HUDEP-2 (cell line): ENCODE results near the gene CCDC40.

Experiments
- DNase-seq, 76 experiments: peaks; one replicate each; lab custom pipeline; 2025; ENCODE audit not compliant: unreplicated experiment in 76 of 76; lab: John Stamatoyannopoulos, UW

CCDC40 gene

DNA sequence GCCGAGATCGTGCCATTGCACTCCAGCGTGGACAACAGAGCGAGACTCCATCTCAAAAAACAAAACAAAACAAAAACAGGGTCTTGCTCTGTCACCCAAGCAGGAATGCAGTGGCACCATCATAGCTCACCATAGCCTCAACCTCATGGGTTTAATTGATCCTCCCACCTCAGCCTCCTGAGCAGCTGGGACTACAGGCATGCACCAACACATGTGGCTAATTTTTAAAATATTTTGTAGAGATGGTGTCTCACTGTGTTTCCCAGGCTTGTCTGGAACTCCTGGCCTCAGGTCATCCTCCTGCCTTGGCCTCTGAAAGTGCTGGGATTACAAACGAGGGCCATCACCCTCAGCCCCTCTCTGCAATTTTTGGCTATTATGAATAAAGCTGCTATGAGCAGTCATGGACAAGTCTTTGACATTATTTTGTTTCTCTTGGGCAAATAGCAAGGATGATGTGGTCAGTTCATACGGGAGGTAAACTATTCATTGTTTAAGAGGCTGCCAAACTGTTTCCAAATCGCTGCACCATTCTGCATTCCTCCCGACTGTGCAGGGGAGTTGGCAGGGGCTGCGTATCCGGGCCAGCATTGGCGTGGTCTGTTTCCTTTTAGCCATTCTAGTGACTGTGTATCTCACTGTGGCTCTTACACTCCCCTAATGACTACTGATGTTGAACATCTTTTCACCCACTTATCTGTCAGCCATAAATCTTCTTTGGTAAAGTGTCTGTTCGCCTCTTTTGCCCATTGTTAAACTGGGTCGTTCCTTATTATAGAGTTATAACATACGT is 89.4 kb downstream of the CCDC40 start:
- DNase-seq, result no peak

DNA sequence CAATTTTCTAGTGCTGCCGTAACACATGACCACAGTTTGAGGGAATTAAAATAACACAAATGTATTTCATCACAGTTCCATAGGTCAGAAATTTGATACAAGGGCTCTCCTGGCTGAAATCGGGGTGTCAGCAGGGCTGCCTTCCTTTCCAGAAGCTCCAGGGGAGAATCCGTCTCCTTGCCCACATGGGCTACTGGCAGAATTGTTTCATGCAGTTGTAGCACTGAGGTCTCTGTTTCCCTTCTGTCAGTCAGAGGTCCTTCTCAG is 89.9 kb downstream of the CCDC40 start:
- DNase-seq, result no peak

DNA sequence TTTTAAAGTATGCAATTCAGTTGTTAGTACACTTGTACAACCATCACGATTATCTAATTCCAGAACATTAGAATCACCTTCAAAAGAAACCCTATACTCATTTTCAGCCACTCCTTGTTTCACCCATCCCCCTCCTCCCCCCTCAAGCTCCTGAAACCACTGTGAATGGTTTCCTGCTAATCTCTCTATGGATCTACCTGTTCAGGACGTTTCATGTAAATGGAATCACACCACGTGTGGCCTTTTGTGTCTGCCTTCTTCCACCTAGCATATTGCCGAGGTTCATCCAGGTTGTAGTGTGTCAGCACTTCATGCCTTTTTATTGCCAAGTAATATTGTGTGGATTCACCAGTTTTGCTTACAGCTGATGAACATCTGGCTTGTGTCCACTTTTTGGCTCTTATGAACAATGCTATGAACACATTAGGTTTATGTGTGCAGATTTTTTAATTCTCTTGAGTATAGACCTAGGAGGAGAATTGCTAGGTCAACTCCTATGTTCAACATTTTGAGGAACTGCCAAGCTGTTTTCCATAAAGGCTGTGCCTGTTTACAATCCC is 92.6 kb downstream of the CCDC40 start:
- DNase-seq, result no peak

DNA sequence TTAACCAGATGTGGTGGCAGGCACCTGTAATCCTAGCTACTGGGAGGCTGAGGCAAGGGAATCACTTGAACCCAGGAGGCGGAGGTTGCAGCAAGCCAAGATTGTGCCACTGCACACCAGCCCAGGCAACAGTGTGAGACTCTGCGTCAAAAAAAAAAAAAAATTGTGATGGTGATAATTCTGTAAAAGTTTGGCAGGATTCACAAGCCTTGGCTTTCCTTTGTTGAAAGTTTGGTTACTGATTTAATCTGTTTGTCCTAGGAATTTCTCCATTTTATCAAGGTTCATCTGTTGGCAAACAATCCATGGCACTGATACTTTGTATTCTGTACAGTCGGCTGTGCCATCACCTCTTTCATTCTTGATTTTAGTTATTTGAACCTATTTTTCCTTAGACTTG is 94.5 kb downstream of the CCDC40 start:
- DNase-seq, result no peak

DNA sequence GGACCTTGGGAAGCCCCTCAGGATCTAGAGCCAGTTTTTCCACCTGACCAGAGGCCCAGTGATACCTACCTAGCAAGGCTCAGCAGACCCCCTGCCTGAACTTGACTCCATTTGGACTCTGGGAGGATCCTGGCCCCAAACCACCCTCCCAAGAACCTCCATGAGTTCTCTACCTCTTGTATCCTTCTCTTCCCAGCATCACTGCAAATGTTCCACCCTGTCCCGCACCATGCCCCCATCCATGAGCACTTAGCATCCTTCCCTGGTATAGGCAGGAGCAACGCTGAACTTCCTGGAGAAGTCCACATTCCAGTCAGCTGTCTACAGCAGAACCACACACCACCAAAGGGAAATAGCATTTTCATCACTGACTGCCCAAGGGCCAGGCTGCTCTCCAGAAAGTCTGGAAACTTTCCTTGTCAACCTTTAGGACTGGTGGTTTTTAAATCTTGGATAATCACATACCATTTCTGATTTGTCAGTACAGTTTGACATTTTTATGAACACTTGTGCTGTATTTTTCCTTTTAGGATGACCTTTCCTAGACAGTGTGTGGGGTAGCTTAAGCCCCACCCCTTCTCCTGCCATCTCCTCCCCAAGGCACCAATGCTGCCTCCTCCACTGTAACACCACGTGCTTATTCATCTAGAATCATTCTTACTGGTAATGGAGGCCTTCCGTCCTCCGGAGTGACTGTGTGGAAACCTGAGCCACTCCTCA is 96.6 kb downstream of the CCDC40 start:
- no peak for DNase-seq

DNA sequence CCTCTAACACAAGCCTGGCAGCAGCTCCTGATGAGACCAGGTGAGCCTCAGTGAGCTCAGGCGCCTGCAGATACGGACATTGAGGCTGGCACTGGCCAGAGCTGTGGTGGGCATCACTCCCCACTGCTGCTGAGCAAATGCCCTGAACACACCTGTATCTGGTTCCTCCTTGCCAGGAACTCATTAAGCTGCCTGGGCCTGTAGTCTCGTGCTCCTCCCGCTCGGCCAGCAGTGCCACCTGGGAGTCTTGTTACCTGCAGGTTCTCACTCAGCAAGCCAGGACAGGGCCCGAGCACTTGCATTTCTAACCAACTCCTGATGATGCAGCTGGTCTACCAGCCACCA is 97.2 kb downstream of the CCDC40 start:
- no peak for DNase-seq

DNA sequence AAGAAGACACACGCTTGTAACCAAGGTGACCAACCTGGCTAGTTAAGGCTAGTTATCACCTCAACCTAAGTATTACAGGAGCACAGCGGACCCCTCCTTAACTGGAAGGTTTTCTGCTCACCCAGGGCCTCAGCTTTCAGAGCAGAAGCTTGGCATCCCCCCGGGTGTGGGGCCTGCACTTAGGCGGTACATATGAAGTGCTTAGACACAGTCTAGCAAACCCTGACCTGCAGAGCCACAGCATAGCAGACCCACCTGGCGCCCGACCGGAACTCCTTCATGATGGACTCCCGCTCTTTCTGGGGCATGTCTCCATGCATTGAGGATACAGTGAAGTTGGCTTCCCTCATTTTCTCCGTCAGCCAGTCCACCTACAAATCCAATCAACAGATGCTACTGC is 100.7 kb downstream of the CCDC40 start:
- DNase-seq, result no peak

DNA sequence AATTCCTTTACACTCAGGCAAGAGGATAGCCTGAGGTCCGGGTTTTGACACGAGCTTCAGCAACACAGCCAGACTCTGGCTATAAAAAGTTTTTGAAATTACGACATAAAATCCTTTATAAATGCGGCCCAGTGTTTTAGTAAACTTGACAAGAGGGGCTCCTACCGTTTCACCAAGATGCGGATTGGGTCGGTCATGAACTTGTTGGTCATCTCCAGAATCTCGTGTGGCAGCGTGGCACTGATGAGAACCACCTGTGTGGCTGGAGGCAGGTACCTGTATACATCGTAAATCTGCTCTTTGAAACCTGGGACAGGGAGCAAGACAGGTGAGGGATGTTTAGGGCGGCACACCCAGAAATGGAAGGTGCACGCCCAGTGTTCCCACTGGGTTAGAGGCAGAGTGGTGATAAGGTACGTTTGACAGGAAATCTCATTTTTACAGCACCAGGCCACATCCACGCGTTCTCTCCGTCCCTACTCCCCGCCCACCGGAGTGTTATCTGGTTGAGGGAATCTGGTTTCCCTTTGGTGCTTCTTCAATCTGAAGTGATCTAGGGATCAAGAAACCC is 102.5 kb downstream of the CCDC40 start:
- DNase-seq, result no peak

DNA sequence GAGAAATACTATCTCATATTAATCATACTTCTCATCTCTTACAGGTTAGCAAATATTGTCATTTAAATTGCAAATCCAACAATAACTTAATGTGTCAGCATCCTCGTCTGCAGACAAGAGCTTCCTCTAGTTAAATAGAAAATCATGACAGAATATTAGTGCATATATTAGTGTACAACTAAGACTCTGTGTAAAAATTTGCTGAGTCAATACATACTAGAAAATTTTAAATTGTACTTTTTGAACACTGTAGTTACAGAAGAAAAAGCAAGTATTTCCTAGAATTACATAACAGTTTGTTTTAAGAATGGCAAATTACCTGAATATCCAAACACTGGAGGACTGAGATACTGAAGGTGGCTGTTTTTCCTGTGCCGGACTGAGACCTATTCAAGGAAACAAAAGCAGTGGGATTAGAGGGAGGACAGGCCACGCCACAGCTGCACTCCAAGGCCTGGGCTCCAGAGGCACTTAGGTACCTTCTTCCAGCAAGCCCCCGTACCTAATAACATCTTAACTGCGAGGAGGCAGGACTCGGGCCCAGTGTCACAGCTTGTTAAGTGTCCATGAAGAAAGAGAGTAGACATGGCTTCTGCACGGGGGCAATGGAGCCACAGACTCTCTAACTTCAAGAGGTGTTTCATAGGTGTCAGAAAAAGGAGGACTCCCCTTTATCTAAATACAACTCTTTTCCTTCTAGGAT is 105.2 kb downstream of the CCDC40 start:
- no peak for DNase-seq

DNA sequence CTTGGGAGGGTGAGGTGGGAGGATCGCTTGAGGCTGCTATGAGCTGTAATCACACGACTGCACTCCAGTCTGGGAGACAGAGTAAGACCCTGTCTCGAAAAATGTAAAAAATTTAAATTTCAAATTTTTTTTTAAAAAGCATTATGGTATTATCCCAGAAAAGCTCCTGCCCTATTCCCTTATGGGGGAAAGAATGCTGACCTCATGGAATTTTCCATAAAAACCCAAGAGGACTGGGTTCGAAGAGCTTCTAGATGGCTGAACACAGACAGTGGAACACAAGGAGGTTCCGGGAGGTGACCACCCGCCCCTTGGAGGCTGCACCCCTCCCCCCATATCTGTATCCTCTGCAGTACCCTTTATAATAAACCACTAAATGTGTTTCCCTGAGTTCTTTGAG is 106.5 kb downstream of the CCDC40 start:
- DNase-seq, result no peak

DNA sequence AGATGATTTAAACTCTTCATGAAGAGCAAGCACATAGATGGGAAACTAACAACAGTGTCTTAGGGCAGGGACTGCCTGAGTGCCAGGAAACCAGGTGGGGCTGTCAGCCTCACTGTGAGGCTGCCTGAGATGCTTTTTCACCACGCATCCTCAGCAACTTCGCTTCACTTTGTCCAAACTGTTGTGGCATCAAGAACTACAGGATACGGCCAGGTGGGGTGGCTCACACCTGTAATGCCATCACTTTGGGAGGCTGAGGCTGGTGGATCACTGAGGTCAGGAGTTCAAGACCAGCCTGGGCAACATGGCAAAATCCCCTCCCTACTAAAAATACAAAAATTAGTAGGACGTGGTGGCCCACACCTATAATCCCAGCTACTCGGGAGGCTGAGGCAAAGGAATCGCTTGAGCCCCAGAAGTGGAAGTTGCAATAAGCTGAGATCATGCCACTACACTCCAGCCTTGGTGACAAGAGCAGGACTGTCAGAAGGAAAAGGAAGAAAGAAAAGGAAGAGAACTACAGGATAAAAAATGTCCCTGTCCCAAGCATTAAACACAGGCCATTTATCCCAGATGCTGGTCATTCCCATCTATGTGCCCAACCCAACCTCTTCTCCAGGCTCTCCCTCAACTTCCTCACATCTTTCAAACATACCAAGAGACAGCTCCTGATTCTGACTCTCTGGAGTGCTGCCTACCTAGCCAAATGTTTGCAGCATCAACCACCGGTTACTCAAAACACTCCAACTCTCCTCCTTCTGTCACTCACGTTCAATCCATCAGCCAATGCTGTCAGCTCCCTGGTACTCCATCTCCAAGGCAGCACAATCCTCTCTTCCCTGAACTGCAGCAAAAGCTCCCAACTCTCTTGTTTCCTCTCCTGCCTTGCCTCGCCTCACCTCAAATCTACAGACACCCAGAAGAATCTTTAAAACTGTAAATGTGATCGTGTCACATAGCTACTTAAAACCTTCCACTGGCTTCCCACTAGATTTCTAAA is 108.9 kb downstream of the CCDC40 start:
- DNase-seq, result peak in 1 of 76 experiments; percentile 6

DNA sequence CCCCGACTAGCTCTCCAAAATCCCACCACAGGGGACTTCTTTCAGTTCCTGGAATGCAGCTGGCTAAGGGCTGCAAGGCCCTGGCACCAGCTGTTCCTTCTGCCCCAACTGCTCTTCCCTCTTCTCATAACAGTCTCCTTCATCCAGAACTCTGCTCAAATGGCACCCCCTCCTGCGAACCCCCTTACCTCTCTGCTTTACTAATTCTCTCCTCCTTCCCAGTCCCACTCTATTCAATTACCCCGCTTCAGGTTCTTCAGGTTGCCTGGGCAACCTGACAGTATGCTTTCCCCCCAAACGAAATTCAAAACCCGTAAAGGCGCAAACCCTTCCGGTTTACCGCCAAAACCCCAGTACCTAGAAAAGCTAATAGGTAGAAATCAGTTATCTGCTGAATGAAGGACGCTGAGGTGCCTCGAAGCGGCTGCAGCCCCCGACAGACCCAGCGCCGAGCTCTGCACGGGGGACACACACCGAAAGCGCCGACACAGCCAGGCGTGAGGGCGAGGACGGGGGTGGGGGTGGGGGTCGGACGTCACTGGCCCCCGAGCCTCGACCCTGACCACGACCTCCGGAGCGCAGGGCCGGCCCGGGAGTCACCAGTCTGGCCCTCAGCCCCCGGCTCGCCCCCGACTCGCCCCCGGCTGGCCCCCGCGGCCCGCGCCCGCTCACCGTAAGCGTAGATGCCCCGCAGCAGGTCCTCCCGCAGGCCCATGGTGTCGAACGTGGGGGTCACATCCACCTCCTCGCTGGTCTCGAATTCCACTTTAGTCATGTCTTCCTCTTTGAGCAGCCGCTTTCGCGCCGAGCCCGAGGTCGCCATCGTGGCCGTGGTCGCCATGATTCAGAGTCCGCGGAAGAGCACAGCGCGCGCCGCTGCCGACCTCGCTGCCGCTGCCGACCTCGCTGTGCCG is 109.9 kb downstream of the CCDC40 start:
- peak in 2 of 76 experiments; percentile 19 to 48 for DNase-seq

DNA sequence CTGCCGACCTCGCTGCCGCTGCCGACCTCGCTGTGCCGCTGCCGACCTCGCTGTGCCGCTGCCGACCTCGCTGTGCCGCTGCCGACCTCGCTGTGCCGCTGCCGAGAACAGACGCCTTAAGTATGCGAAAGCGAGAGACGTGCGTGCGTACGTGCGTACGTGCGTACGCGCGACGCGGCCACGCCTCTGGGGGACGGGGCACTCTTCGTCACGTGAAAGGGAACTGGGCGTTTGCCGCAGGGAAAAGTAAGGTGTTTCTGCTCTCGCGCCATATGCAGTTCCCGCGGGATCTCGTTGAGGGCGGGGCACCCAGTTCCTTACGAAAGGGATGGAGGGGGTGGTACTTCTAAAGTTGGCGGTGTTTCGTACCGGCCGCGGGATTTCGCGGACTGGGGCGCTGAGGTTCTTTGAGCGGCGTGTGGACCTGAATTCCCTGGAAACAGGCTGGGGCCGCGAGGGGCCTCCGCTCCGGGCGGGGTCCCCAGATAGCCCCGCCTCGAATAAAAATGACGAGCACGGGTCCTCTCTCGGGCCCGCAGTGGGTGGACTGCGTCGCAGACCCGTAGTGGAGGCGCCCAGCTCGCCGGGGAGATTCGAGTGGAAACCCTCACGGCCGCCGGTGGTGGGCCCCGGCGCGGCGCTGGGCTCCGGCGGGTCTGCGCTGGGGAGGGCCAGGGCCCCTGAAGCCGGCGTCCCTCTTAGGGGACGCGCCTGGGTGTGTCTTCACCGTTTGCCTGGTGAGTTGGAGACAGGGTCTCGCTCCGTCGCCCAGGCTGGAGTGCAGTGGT is 110.8 kb downstream of the CCDC40 start, which contains the start of gene EIF4A3:
Gene EIF4A3, minus strand, starts transcription at position 94 of the 788 bp plus-strand sequence. CDS start 167 bp downstream, outside the sequence.
- peak in 75 of 76 experiments; percentile 35 to 99 (median 96) for DNase-seq
